DMS153 (cell line): ENCODE measurements around the gene PMPCB.
A peak's percentile ranks its signal among the peaks of the same experiment; 100 is the strongest.
"Not testable (repeated sequence)": the region's sequence is repeated elsewhere in the genome, so short reads cannot be mapped to it uniquely, and the experiment has no call there.

Experiments
- DNase-seq: peaks from one replicate; lab custom pipeline; 2025; lab: John Stamatoyannopoulos, UW

Gene PMPCB

GRCh38 chr7:103296901-103297836, at the start of gene PMPCB:
TSS of gene PMPCB (plus strand) at chr7:103297435. CDS start at chr7:103297460, 25 bp downstream.
- peak; percentile 74 for DNase-seq

- peak; percentile 4 for DNase-seq
Measured at GRCh38 chr7:103253699-103254506, 43.3 kb upstream of the PMPCB start.

GRCh38 chr7:103264054-103264453, 33.2 kb upstream of the PMPCB start:
- not testable (repeated sequence) for DNase-seq

GRCh38 chr7:103266229-103266628, 31.0 kb upstream of the PMPCB start:
- not testable (repeated sequence) for DNase-seq

- DNase-seq, result not testable (repeated sequence)
Measured at GRCh38 chr7:103273374-103273773, 23.9 kb upstream of the PMPCB start.

GRCh38 chr7:103274867-103275266, 22.4 kb upstream of the PMPCB start:
- DNase-seq, result not testable (repeated sequence)

GRCh38 chr7:103278195-103278594, 19.0 kb upstream of the PMPCB start:
- DNase-seq, result not testable (repeated sequence)

- not testable (repeated sequence) for DNase-seq
Measured at GRCh38 chr7:103279636-103279962, 17.6 kb upstream of the PMPCB start.

GRCh38 chr7:103279963-103280802, 17.1 kb upstream of the PMPCB start:
- not testable (repeated sequence) for DNase-seq

- not testable (repeated sequence) for DNase-seq
Measured at GRCh38 chr7:103280803-103281155, 16.5 kb upstream of the PMPCB start.

GRCh38 chr7:103282802-103283427, 14.3 kb upstream of the PMPCB start:
- not testable (repeated sequence) for DNase-seq

GRCh38 chr7:103292122-103292521, 5.1 kb upstream of the PMPCB start:
- DNase-seq, result peak; percentile 3

GRCh38 chr7:103293526-103293925, 3.7 kb upstream of the PMPCB start:
- no peak for DNase-seq

- DNase-seq, result no peak
Measured at GRCh38 chr7:103297837-103298179, 573 bp downstream of the PMPCB start.

GRCh38 chr7:103299660-103300059, 2.4 kb downstream of the PMPCB start:
- DNase-seq, result no peak

GRCh38 chr7:103301441-103301840, 4.2 kb downstream of the PMPCB start:
- DNase-seq, result no peak

- DNase-seq, result no peak
Measured at GRCh38 chr7:103307503-103308231, 10.4 kb downstream of the PMPCB start.

- DNase-seq, result no peak
Measured at GRCh38 chr7:103314852-103315251, 17.6 kb downstream of the PMPCB start.

GRCh38 chr7:103316380-103316941, 19.2 kb downstream of the PMPCB start:
- no peak for DNase-seq

- DNase-seq, result no peak
Measured at GRCh38 chr7:103317009-103317408, 19.8 kb downstream of the PMPCB start.

GRCh38 chr7:103325744-103326143, 28.5 kb downstream of the PMPCB start:
- DNase-seq, result no peak
